CD4-positive, alpha-beta T cell treated with Interleukin-15 for 1 hour (primary cell): Measurements from ENCODE around the gene CDH5.

ENCODE experiments used
- DNase-seq: peaks from one replicate; pipeline ENCODE4 v3.0.0-alpha.2; 2020

CDH5 gene

DNA sequence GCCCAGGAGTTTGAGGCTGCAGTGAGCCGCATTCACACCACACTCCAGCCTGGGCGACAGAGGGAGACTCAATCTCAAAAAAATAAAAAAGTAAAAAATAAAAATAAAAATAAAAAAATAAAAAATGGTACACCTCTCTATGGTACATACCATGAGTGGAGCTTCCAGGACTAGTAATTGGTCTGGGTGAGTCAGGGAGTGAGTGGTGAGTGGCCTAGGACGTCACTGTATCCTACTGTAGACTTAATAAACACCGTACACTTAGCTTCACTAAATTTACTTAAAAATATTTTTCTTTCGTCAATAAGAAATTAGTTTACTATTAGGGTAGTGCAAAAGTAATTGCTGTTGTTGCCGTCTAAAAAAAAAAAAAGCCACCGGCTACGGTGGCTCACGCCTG is 9.0 kb downstream of the CDH5 start:
- no peak for DNase-seq

DNA sequence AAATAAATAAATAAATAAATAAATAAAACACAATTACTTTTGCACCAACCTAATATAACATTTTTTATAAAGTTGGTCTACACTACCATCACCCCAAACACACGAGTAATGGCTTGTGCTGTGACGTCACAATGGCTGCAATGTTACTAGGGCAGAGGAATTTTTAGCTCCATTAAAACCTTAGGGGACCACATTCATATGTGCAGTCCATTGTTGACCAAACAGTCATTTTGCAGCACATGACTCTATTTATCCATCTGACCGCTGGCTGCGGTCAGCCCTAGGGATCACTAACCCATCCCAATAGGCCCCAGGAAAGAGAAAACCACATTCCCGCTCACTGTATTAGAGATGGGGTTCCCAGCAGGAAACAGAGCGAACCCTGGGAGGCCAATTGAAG is 9.6 kb downstream of the CDH5 start:
- no peak for DNase-seq

DNA sequence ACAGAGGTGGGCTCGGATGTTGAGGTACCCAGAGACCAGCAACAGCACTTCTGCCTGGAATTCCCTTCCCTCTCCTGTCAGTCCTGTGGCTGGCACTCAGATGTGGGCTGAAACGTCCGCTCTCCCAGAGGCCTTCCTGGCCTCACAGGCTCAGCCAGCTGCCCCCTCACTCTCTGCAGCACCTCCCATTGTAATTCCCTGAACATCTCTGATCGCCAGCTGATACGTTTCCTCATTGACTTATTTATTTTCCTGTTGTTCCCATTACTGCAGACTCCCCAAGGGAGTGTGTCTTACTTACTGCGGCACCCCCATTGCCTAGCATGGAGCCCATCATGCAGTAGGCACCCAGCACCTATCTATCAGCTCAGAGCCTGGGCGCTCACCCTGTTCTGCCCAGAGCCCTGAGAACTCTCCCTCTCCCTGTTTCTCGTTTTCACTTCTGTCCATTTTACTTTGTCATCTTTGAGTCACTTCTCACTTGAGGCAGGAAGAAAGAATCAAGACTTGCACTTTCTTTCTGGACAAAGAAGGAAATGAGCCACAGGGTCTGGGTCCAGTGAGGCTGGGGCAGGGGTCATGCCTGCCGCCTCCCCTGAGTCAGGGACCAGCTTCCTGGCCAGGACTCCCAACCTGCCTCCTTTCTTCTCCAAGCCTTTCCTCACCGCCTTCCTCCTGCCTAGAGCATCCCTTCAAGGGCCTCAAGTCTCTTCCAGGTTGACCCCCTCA is 10.2 kb downstream of the CDH5 start:
- no peak for DNase-seq

DNA sequence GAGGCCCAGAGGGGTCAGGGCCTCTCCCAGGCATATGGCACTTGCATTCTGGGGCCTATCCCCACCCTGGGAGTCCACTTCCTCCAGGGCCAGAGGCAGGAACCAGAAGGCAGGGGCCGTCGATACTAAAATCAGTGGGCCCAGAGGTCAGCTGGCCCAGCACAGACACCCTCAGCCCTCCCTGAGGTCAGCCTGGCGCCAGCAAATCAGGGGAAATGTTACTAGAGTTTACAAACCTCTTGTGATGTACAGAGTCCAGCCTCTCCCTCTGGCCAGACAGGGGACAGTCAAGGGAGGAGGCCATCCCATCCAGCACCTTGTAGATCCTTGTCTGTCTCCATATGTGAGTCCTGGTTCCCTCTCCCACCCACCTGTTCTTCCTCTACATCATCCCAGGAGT is 10.8 kb downstream of the CDH5 start:
- DNase-seq, result no peak

DNA sequence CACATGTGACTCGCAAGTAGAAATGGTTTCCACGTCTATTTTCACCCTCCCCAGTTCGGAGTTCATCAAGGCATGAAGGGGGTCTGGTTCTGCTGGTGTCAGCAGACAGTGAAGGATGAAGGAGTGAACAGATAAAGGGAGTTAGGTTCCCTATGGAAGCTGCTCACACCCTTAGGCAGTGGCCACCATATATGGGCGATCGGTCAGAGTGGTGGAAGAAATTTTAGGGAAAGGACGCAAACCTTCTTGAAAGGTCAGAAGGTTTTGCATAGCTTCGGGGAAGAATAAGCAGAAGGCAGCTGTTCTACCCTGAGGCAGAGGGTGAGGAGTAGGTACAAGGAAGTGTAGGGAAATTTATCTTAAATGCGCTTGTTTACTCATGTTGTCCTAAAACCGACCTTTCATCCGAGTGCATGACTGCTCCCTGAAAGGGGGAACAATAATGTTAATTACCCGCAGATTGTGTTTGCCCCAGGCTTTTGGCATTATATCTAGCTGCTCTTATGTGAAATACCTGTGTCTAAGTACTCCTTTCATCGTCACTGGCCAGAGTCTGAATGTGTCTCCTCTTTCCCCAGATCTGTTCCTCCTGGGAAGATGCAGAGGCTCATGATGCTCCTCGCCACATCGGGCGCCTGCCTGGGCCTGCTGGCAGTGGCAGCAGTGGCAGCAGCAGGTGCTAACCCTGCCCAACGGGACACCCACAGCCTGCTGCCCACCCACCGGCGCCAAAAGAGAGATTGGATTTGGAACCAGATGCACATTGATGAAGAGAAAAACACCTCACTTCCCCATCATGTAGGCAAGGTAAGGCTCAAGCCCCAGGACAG is 12.5 kb downstream of the CDH5 start:
- DNase-seq, result no peak

DNA sequence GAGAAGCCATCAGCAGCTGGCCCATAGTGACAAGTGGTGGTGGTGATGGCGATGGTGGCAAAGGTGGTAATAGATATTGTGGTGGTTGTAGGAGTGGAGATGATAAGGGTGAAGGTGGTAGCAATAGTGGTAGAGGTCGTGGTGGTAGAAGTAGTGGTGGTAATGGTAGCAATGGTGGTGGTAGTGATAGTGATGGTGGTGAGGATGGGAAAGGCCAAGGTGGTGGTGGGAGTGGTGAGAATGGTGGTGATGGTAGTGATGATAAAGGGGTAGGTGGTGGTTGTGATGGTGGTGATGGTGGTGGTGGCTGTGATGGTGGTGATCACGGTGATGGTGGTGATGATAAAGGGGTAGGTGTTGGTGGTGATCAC is 13.1 kb downstream of the CDH5 start:
- no peak for DNase-seq

DNA sequence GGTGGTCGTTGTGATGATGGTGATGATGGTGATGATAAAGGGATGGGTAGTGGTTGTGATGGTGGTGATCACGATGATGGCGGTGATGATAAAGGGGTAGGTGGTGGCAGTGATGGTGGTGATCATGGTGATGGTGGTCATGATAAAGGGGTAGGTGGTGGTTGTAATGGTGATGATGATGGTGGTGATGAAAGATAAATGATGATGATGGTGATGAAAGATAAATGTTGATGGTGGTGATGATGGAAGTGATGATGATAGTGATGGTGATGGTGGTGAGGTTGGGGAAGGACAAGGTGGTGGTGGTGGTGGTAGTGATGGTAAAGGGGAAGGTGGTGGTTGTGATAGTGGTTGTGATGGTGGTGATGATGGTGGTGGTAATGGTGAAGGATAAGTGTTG is 13.9 kb downstream of the CDH5 start:
- DNase-seq, result no peak

DNA sequence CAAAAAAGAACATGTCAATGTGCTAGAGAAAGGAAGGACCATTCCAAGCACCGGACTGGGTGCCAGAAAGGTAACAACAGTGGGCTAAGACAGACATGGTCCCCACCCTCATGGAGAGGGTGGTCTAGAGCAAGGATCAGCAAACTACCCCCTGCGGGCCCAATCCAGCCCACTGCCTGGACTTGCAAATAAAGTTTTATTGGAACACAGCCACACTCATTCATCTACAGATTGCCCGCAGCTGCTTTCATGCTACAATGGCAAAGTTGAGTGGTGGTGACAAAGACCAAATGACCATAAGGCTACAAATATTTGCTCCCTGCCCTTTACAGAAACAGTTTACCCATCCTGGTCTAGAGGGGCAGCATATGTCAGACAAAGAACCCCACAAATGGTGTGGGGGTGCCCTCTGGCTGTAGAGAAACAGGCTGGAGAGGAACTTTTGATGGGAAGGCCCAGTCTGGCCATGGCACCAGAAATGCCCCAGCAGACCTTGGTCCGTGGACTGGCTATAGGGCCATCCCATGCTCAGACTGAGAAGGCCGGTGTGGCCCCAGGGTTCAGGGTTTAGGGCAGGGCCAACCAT is 15.2 kb downstream of the CDH5 start:
- DNase-seq, result no peak

DNA sequence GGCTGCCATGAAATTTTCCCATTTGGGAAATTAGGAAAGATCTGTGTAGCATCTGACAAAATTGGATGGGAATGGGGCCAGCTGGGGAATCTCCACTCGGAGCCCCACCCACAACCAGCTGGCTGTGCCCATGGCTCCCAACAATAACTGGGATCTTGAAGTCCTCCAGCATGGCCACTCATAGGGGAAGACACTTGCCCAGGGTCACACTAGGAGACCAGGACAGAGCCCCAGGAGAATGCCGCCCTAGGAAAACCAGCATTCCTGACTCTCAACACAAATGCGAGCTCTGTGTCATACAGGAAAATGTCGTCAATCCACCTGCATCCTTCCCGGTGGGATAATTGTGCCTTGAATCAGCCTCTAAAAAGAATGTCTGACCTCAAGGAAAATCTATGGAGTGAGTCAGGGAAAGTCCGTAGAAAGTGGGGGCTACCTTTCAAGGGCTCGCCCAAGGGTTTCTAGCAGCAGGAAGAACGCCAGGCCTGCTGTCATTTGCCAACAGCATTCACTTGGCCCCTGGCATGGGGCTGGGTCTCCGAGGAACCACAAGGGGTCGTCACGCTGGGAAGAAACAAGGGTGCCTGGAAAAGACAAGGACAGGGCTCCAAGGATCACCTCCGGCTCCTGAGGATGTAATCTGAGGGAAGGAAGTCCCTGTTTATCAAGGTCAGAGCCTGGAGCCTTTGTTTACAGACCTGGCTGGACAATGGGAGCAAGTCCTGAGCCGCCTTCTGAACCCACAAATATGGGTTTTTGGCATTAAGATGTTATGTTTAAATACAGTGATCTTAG is 15.9 kb downstream of the CDH5 start:
- no peak for DNase-seq

DNA sequence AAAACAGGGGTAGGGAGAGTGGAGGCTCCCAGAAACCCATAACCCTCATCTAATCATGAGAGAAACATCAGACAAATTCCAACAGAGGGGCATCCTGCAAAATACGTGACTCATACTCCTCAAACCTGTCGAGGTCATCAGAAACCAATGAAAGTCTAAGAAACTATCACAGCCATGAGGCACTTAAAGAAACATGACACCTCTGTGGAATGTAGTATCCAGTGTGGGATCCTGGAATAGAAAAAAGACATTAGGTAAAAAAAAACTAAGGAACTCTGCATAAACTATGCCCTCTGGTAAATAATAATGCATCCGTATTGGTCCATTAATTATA is 16.4 kb downstream of the CDH5 start:
- no peak for DNase-seq

DNA sequence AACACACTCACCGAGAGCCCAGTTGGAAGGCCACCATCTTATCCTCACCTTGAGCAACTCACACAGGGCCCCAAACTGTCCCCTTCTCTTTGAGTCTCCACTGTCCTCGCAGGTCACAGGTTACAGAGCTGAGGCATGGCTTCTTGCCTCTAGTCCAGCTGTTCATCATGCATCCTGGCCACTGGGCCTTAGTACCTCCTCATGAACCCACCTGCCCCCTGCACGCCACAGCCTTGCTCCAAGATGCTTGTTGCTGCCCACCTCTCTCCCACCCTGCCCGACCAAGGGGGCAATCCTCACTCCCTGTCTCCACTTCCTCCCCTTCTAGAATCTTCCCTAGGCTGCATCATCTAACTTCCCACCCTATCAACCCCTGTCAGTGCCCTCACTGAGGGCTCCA is 17.1 kb downstream of the CDH5 start:
- DNase-seq, result no peak

DNA sequence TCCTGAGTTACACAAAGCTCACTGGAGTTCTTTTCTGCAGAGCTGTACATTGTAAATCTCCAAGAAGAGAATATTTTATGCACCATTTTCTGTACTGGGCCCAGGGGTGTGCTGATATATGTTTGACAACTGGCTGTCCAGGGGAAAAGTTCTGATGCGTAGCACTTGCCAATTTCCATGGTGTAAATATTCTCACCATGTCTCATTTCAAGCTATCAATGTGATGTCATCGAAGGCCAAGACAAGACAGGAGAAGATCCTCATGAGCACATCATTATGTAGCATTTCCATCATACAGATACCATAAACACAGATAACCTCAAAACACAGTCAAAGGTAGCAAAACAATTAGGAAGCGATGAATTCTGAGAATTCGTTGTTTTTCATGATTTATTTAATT is 18.9 kb downstream of the CDH5 start:
- no peak for DNase-seq

DNA sequence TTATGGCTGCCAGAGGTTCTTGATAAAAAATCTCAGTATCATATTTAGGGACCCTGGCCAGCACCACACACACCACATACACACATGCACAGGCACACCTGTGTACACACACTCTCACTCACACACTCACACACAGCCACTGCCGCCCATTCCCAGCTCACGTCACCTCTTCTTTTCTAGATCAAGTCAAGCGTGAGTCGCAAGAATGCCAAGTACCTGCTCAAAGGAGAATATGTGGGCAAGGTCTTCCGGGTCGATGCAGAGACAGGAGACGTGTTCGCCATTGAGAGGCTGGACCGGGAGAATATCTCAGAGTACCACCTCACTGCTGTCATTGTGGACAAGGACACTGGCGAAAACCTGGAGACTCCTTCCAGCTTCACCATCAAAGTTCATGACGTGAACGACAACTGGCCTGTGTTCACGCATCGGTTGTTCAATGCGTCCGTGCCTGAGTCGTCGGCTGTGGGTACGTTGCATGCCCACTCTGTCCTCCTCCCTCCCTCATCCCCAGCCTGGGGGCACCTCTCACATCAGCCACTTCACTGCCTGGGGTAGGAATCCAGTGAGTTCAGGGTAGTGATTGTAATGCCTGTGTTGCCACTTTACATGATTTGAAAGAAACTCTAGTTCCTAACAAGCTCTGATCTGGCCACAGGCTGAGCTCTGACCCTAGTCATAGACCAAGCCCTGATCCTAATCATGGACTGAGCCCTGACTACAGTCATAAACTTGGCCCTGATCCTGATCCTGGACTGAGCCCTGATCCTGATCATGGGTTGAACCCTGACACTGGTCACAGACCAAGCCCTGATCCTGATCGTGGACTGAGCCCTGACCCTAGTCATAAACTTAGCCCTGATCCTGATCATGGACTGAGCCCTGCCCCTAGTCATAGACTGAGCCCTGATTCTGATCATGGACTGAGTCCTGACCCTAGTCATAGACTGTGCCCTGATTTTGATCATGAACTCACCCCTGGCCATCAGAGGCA is 20.4 kb downstream of the CDH5 start:
- no peak for DNase-seq

DNA sequence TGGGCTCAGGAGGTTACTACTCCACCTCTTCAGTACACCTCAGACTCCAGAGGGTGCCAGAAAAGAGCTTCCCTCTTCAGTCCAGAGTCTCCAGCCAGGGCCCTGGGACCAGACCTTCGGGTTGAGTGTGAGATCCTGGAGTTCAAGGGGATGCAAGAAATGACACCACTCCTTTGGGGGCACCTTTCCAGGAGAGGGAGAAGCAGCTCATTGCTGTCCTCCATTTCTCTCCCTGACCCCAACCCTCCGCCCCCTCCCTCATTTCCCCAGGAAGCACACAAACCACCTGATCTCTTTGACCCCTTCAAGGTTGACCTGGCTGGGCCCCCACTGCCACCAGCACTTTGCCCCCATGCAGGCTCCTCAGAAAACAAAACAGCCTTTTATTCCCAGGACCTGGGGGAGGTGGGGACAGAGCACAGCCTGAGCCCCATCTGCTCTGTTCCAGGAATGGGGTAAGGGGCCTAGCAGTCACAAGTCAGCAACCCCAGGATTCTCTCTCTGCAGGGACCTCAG is 21.4 kb downstream of the CDH5 start:
- DNase-seq, result no peak

DNA sequence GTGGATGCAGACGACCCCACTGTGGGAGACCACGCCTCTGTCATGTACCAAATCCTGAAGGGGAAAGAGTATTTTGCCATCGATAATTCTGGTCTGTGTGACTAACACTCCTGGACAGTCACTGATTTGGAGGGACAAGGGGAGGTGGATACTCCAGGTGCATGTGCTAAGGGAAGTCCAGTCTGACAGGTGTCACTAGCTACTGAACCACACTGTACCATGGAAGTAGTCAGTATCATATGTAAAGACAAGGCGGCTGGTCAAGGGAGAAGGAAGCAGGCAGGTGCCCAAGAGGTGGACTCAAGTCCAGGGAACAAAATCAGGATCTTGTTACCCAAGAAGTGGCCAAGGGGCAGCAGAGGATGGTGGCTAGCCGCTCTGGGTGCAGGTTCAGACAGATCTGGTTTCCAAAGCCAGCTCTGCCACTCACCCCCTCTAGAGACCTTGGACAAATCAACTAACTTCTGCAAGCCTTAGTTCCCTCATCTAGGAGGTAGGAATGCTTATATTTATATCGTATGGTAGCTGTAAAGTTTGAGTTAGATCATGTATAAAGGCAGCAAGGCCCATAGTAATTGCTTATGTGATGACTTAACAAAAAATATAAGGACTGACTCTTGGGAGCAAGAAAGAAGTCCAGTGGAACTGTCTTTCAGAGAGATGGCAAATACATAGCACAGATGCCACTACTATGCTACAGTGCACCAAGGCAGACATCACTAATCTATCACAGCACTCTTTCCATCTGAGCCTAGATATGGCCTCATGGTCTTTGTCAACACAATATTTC is 22.1 kb downstream of the CDH5 start:
- no peak for DNase-seq

DNA sequence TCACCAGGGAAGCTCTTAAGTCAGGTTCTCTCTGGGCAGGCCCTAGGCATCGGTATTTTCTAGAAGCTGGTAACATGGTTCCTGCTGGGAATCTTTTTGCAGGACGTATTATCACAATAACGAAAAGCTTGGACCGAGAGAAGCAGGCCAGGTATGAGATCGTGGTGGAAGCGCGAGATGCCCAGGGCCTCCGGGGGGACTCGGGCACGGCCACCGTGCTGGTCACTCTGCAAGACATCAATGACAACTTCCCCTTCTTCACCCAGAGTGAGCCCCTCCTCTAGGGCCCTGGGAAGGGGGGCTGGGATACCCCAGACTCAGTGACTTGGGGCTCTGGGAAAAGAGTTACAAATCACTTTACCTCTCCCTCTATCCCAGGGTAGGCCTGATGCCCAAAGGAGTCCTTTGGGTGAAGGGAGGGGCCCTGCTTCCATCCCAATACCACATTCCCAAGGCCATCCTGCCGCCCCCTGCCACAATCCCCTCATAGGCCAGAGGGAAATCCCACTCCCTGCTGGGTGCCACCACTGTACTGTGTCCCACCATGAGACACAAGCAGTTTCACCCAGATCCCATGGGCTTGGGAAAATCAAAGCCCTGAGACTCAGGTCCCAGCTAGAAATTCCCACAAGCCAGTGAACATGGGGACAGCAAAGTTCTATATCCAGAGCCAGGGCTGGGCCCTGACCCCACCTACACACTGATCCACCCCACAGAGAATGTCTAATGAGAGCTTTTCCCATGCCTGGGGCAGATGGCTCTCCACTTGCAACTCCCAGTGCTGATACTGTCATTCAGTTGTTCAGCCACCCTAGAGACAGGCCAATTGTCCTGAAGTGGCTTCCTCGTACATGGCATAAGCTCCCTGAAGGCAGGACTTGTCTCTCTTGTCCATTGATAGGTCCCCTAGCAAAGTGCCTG is 23.0 kb downstream of the CDH5 start:
- DNase-seq, result no peak

DNA sequence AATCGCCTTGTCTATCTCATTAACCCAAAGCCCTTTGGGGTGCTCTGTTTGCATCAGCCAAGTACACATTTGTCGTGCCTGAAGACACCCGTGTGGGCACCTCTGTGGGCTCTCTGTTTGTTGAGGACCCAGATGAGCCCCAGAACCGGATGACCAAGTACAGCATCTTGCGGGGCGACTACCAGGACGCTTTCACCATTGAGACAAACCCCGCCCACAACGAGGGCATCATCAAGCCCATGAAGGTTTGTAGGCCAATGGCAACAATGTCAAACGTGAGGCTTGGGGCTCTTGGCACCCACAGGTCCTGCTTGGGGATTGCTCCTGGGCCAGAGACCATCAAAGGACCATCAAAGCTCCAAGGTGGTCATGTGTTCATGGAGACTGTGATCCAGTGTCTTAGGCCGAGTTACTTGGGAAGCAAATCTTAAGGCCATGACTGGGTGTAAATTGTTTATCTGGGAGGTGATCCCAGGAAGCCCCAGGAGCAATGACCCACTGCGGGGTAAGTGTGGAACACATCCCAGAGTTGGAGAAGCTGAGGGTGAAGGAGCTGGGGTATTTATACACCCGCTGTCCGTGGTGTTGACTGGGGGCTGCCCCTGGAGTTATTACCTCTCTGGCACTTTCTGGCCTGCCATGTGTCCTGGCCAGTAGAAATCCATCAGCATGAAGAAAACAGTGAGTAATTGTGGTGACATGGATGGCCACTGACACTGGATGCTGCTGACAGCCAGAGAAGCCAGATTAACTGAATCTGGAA is 24.0 kb downstream of the CDH5 start:
- no peak for DNase-seq

DNA sequence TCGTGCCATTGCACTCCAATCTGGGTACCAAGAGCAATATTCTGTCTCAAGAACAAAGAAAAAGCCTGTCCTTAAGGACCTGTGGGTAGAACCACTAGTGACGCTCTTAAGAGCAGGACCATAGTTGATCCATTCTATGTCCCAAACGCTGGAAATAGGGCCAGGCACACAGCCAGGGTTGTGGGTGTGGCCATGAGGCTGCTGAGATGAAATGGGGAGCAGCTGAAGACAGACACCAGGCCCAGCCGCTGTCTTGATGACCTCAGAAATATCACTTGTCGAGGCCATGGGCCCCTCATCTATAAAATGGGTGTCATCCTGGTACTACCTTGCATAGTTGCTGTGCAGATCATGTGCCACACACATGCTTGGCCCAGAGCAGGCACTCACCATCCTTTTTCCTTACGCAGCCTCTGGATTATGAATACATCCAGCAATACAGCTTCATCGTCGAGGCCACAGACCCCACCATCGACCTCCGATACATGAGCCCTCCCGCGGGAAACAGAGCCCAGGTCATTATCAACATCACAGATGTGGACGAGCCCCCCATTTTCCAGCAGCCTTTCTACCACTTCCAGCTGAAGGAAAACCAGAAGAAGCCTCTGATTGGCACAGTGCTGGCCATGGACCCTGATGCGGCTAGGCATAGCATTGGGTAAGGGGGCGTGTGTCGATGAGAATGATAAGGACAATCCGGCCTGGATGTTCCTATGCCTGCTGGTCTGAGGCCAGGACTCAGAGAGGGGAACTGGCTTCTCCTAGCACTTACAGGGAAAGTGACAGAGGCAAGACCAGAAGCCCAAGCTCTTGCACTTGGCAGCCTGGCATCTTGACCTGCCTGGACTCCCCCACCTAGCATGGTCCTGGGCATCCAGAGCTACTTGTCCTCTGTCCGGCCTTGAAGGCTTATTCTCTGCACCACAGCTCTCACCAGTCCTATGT is 25.5 kb downstream of the CDH5 start:
- no peak for DNase-seq
